Measurements from ENCODE around the gene EIF2S1.

GRCh38 chr14:67319142-67319541 lies 41.0 kb upstream of the EIF2S1 start:
- TF ChIP-seq POLR2A (IDR thresholded peaks at IDR 0.05) = no peak
- TF ChIP-seq CTCF (IDR thresholded peaks at IDR 0.05) = no peak
- no peak for TF ChIP-seq POLR2AphosphoS5 (IDR thresholded peaks at IDR 0.05)
